ENCODE data around the gene EDIL3.

Gene EDIL3

DNA sequence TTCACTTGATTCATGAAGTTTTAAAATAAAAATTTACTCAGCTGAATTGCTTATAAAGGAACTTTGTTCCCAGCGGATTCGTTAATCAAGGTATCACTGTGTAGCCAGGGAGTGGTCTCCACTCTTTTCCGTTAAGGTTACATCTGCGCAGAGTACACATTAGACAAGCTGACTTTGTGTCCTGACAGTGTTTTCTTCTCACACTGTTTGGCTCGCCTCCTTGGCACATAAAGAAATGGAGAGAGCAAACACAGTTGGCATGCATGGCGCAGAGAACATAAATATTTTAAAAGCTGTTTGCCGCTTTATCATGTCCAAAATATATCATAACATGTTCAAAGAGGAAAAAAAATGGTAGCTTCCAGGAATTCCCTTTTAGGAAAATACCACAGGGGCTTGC lies 153.2 kb downstream of the EDIL3 start:
- Histone ChIP-seq H3K79me2 (ENCODE audit: control insufficient read depth, low read length) (no peaks in the 10 kb centered on the region), H3K4me1 (ENCODE audit: control insufficient read depth, low read length) (no peaks in the 10 kb centered on the region), H3K4me3 (ENCODE audit: low read length) (no peak overlapping the region), H3K4me2 (ENCODE audit: low read length) (no peak overlapping the region), H3K27me3 (ENCODE audit: control insufficient read depth, low read length) (no peaks in the 10 kb centered on the region), H3F3A (ENCODE audit: control insufficient read depth, insufficient read depth) (no peaks in the 10 kb centered on the region), H4K20me1 (ENCODE audit: control insufficient read depth, insufficient read depth, low read depth, low read length) (no peaks in the 10 kb centered on the region), H3K36me3 (ENCODE audit: control insufficient read depth, low read length) (no peaks in the 10 kb centered on the region), H3K27ac (ENCODE audit: low read depth, low read length) (no peak overlapping the region), H3K9me3 (ENCODE audit: control insufficient read depth, insufficient read depth, low read length) (no peaks in the 10 kb centered on the region), H3K9me2 (replicated peaks; ENCODE audit: control insufficient read depth, low read length) (no peaks in the 10 kb centered on the region)
- TF ChIP-seq, protein P1, sequence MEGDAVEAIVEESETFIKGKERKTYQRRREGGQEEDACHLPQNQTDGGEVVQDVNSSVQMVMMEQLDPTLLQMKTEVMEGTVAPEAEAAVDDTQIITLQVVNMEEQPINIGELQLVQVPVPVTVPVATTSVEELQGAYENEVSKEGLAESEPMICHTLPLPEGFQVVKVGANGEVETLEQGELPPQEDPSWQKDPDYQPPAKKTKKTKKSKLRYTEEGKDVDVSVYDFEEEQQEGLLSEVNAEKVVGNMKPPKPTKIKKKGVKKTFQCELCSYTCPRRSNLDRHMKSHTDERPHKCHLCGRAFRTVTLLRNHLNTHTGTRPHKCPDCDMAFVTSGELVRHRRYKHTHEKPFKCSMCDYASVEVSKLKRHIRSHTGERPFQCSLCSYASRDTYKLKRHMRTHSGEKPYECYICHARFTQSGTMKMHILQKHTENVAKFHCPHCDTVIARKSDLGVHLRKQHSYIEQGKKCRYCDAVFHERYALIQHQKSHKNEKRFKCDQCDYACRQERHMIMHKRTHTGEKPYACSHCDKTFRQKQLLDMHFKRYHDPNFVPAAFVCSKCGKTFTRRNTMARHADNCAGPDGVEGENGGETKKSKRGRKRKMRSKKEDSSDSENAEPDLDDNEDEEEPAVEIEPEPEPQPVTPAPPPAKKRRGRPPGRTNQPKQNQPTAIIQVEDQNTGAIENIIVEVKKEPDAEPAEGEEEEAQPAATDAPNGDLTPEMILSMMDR (IDR thresholded peaks at IDR 0.05; ENCODE audit: low read depth, low read length, poor library complexity, severe bottlenecking) = no peak
- no peak for TF ChIP-seq EZH2phosphoT487 (IDR thresholded peaks at IDR 0.05; ENCODE audit: borderline replicate concordance, low read length)

DNA sequence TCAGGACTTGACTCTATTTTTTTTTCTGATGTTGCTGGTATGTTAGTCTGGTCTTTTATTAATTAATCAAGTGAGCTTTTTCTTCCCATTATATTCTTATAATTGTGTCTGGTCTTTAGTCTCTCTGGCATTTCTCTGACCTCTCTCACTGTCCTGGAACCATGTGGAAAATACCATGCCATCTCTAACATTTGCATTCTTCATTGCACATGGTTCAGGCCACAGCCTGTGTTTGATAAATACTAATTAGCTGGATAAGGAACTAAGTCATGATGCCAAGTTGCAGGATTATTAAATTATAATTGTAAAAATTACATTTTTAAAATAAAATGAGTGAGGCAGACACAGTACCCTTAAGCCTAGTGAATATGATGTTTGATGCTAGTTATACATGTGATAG lies 155.6 kb downstream of the EDIL3 start:
- Histone ChIP-seq H3K4me1 (ENCODE audit: control insufficient read depth, low read length) (no peaks in the 10 kb centered on the region), H3K36me3 (ENCODE audit: control insufficient read depth, low read length) (no peaks in the 10 kb centered on the region)
- TF ChIP-seq, protein P1 (IDR thresholded peaks at IDR 0.05; ENCODE audit: low read depth, low read length, poor library complexity, severe bottlenecking) = no peak
- TF ChIP-seq EZH2phosphoT487 (IDR thresholded peaks at IDR 0.05; ENCODE audit: borderline replicate concordance, low read length) = no peak

DNA sequence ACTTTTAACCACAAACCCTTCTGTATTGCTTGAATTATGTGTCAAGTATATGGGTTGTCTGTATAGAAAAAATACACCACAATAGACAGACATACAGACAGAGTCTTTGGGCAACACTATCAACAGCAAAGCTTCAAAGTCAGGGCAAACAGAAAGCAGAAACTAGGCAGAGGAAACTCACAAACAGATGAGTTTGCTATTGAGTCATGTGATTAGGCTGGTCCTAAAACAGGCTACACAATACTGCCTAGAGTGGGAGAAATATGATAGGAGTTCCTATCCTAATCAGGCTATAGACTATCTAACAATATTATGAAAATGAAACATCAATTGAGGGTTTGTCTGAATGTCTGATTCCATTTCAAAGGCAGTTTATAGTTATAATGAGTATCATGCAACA lies 156.4 kb downstream of the EDIL3 start:
- TF ChIP-seq EZH2phosphoT487 (IDR thresholded peaks at IDR 0.05; ENCODE audit: borderline replicate concordance, low read length) = no peak
- TF ChIP-seq, protein P1 (IDR thresholded peaks at IDR 0.05; ENCODE audit: low read depth, low read length, poor library complexity, severe bottlenecking) = no peak
- no peak overlapping the region for H3K27ac ChIP-seq (ENCODE audit: low read depth, low read length)
- H3K36me3 ChIP-seq (ENCODE audit: control insufficient read depth, low read length) = no peaks in the 10 kb centered on the region
- H3K9me2 ChIP-seq (replicated peaks; ENCODE audit: control insufficient read depth, low read length) = no peaks in the 10 kb centered on the region
- H3F3A ChIP-seq (ENCODE audit: control insufficient read depth, insufficient read depth) = no peaks in the 10 kb centered on the region
- H3K4me3 ChIP-seq (ENCODE audit: low read length) = no peak overlapping the region
- H3K9me3 ChIP-seq (ENCODE audit: control insufficient read depth, insufficient read depth, low read length) = no peaks in the 10 kb centered on the region
- no peaks in the 10 kb centered on the region for H3K27me3 ChIP-seq (ENCODE audit: control insufficient read depth, low read length)
- no peak overlapping the region for H3K4me2 ChIP-seq (ENCODE audit: low read length)
- no peaks in the 10 kb centered on the region for H3K4me1 ChIP-seq (ENCODE audit: control insufficient read depth, low read length)
- H3K79me2 ChIP-seq (ENCODE audit: control insufficient read depth, low read length) = no peaks in the 10 kb centered on the region
- H4K20me1 ChIP-seq (ENCODE audit: control insufficient read depth, insufficient read depth, low read depth, low read length) = no peaks in the 10 kb centered on the region

More for the DNA sequence above, 155.6 kb downstream of the EDIL3 start:
- Histone ChIP-seq H4K20me1 (ENCODE audit: control insufficient read depth, insufficient read depth, low read depth, low read length) (no peaks in the 10 kb centered on the region), H3K27me3 (ENCODE audit: control insufficient read depth, low read length) (no peaks in the 10 kb centered on the region), H3K4me3 (ENCODE audit: low read length) (no peak overlapping the region), H3K27ac (ENCODE audit: low read depth, low read length) (no peak overlapping the region), H3K9me3 (ENCODE audit: control insufficient read depth, insufficient read depth, low read length) (no peaks in the 10 kb centered on the region), H3K9me2 (replicated peaks; ENCODE audit: control insufficient read depth, low read length) (no peaks in the 10 kb centered on the region), H3K4me2 (ENCODE audit: low read length) (no peak overlapping the region), H3F3A (ENCODE audit: control insufficient read depth, insufficient read depth) (no peaks in the 10 kb centered on the region), H3K79me2 (ENCODE audit: control insufficient read depth, low read length) (no peaks in the 10 kb centered on the region)

DNA sequence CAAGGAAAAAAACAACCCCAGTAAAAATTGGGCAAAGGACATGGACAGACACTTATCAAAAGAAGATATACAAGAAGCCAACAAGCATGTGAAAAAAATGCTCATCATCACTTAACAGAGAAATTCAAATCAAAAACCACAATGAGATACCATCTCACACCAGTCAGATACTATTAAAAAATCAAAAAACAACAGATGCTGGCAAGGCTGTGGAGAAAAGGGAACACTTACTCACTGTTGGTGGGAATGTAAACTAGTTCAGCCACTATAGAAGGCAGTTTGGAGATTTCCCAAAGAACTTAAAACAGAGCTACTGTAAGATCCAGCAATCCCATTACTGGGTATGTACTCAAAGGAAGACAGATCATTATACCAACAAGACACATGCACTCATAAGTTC lies 157.4 kb downstream of the EDIL3 start:
- H3K9me2 ChIP-seq (replicated peaks; ENCODE audit: control insufficient read depth, low read length) = no peaks in the 10 kb centered on the region
- TF ChIP-seq EZH2phosphoT487 (IDR thresholded peaks at IDR 0.05; ENCODE audit: borderline replicate concordance, low read length) = no peak
- TF ChIP-seq, protein P1 (IDR thresholded peaks at IDR 0.05; ENCODE audit: low read depth, low read length, poor library complexity, severe bottlenecking) = no peak

More for the DNA sequence above, 157.4 kb downstream of the EDIL3 start:
- Histone ChIP-seq H3K4me3 (ENCODE audit: low read length) (no peak overlapping the region), H3K27me3 (ENCODE audit: control insufficient read depth, low read length) (no peaks in the 10 kb centered on the region), H3K36me3 (ENCODE audit: control insufficient read depth, low read length) (no peaks in the 10 kb centered on the region), H3K27ac (ENCODE audit: low read depth, low read length) (no peak overlapping the region), H3K4me2 (ENCODE audit: low read length) (no peak overlapping the region), H3F3A (ENCODE audit: control insufficient read depth, insufficient read depth) (no peaks in the 10 kb centered on the region), H3K4me1 (ENCODE audit: control insufficient read depth, low read length) (no peaks in the 10 kb centered on the region), H3K9me3 (ENCODE audit: control insufficient read depth, insufficient read depth, low read length) (no peaks in the 10 kb centered on the region), H4K20me1 (ENCODE audit: control insufficient read depth, insufficient read depth, low read depth, low read length) (no peaks in the 10 kb centered on the region), H3K79me2 (ENCODE audit: control insufficient read depth, low read length) (no peaks in the 10 kb centered on the region)

All from DOHH2 (cell line).